IMR-90 (cell line): ENCODE data around the gene ASF1B.

Experiments
- BHLHE40 ChIP-seq: fragments of 150-350 bp; IDR thresholded peaks from 2 replicates; pipeline ENCODE4 v1.6.1; 2016; ENCODE audit warnings: mild to moderate bottlenecking, low read depth, low read length
- CEBPB ChIP-seq: IDR thresholded peaks from 2 replicates; pipeline ENCODE4 v1.6.1; 2012; ENCODE audit warnings: low read depth, low read length, improper control_type of control experiment
- CHD1 ChIP-seq: IDR thresholded peaks from 2 replicates; pipeline ENCODE4 v1.6.1; 2012; ENCODE audit warnings: low read depth, low read length, improper control_type of control experiment
- CTCF ChIP-seq: conservative IDR thresholded peaks from 2 replicates; pipeline ENCODE4 v1.5.1; 2012; ENCODE audit warnings: mild to moderate bottlenecking, low read depth, low read length, improper control_type of control experiment
- ELK1 ChIP-seq: fragments of 150-350 bp; IDR thresholded peaks from 2 replicates; pipeline ENCODE4 v1.6.1; 2016; ENCODE audit warnings: low read depth, mild to moderate bottlenecking, low read length, moderate library complexity, borderline replicate concordance
- MAZ ChIP-seq: IDR thresholded peaks from 2 replicates; pipeline ENCODE4 v1.6.1; 2012; ENCODE audit warnings: low read depth, mild to moderate bottlenecking, low read length, improper control_type of control experiment, moderate library complexity, borderline replicate concordance
- MXI1 ChIP-seq: IDR thresholded peaks from 2 replicates; pipeline ENCODE4 v1.6.1; 2012; ENCODE audit warnings: low read depth, mild to moderate bottlenecking, low read length, moderate library complexity, borderline replicate concordance
- POLR2A ChIP-seq: IDR thresholded peaks from 2 replicates; pipeline ENCODE4 v1.6.1; 2012; ENCODE audit warnings: mild to moderate bottlenecking, low read depth, low read length
- RAD21 ChIP-seq: IDR thresholded peaks from 2 replicates; pipeline ENCODE4 v1.6.1; 2012; ENCODE audit warnings: low read length, improper control_type of control experiment
- RCOR1 ChIP-seq: IDR thresholded peaks from 2 replicates; pipeline ENCODE4 v1.6.1; 2012; ENCODE audit warnings: mild to moderate bottlenecking, low read length, improper control_type of control experiment; ENCODE audit not compliant: insufficient replicate concordance
- RFX5 ChIP-seq: IDR thresholded peaks from 2 replicates; pipeline ENCODE4 v1.8.0; 2012; ENCODE audit warnings: low read depth, mild to moderate bottlenecking, low read length, moderate library complexity
- SMC3 ChIP-seq: fragments of 150-350 bp; IDR thresholded peaks from 2 replicates; pipeline ENCODE4 v1.6.1; 2016; ENCODE audit warnings: low read depth, mild to moderate bottlenecking, antibody characterized with exemption, low read length, moderate library complexity
- USF2 ChIP-seq: fragments of 150-350 bp; IDR thresholded peaks from 2 replicates; pipeline ENCODE4 v1.6.1; 2017; ENCODE audit warnings: mild to moderate bottlenecking, antibody characterized with exemption, low read length, low read depth

GRCh38 chr19:14182476-14182875, 46.1 kb upstream of the ASF1B start:
- no peak for TF ChIP-seq MXI1
- no peak for TF ChIP-seq CTCF
- TF ChIP-seq CEBPB: no peak
- TF ChIP-seq POLR2A: no peak
- TF ChIP-seq CHD1: no peak
- TF ChIP-seq SMC3: no peak
- TF ChIP-seq RAD21: no peak
- no peak for TF ChIP-seq RFX5
- TF ChIP-seq MAZ: no peak
- no peak for TF ChIP-seq ELK1
- no peak for TF ChIP-seq RCOR1
- TF ChIP-seq BHLHE40: no peak
- TF ChIP-seq USF2: no peak
